Measurements from ENCODE around the gene CCNT2.
A peak's percentile ranks its signal among the peaks of the same experiment; 100 is the strongest.

DNA sequence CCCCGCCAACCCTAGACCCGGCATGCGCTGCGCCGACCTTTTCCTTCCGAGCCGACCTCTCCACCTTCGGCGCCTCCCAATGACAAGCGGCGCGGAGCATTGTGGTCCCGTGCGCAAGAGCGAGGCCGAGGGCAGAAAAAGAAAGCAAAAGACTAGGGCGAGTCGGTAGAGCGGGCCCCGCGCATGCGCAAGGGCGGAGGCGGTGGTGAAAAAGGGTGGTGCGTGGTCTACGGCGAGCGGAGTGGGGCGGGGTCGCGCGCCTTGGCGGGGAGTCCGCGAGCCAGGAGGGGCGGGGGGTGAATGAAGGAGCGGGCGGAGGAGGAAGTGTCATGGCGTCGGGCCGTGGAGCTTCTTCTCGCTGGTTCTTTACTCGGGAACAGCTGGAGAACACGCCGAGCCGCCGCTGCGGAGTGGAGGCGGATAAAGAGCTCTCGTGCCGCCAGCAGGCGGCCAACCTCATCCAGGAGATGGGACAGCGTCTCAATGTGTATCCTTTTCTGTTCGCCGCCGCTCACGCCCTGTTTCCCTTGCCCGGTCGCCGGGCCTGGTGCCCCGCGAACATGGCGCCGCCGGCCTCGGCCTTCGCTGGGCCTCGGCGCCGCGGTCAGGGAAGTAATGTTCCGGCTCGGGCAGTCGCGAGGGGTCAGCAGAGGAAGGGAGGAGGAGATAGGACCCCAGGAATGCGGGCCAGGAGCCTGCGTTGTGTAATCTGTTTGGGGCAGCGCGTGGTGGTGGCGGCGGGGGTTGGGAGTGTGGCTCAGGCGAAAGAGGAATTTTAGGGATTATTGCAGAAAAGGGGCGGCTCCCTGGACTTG, at the start of gene CCNT2:
- TF ChIP-seq, protein P1, sequence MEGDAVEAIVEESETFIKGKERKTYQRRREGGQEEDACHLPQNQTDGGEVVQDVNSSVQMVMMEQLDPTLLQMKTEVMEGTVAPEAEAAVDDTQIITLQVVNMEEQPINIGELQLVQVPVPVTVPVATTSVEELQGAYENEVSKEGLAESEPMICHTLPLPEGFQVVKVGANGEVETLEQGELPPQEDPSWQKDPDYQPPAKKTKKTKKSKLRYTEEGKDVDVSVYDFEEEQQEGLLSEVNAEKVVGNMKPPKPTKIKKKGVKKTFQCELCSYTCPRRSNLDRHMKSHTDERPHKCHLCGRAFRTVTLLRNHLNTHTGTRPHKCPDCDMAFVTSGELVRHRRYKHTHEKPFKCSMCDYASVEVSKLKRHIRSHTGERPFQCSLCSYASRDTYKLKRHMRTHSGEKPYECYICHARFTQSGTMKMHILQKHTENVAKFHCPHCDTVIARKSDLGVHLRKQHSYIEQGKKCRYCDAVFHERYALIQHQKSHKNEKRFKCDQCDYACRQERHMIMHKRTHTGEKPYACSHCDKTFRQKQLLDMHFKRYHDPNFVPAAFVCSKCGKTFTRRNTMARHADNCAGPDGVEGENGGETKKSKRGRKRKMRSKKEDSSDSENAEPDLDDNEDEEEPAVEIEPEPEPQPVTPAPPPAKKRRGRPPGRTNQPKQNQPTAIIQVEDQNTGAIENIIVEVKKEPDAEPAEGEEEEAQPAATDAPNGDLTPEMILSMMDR (IDR thresholded peaks at IDR 0.05): peak; percentile 31
- TF ChIP-seq EZH2phosphoT487 (IDR thresholded peaks at IDR 0.05): no peak
